HCT116 (cell line): ENCODE measurements around the gene TMEM98. TPM values are rescaled to one million over a fixed set of nuclear protein-coding genes. Genes with fewer than 3 reads are reported as not detected.

Experiments
- ATAC-seq: fragments of 200-7000 bp; cut with Tn5 transposase; 2 replicates; pipeline ENCODE4 v1.9.1; 2020; ENCODE audit warnings: mild to moderate bottlenecking, moderate library complexity
- BruUV-seq: library from RNA; stranded (reverse); fragments of 400-500 nt; replicated peaks from 2 replicates; lab custom pipeline; 2021; lab: Mats Ljungman, UMichigan
- CTCF ChIA-PET: fragments of 300-600 bp; sonication (Branson Sonifier 250); formaldehyde crosslinking; loops from one replicate; lab custom pipeline; 2021; ENCODE audit warnings: antibody characterized with exemption; lab: Charles Lee
- POLR2A ChIA-PET: fragments of 300-600, 350-600 bp; sonication (Branson Sonifier 250); formaldehyde crosslinking; loops from one replicate; lab custom pipeline; 2021; ENCODE audit warnings: antibody characterized with exemption; lab: Charles Lee
- RAD21 ChIA-PET, 2 experiments: fragments of 300-600 bp; sonication (Branson Sonifier 250); formaldehyde crosslinking; loops; one replicate each; lab custom pipeline; 2023; ENCODE audit warnings: low total read pairs in 2 of 2; ENCODE audit not compliant: uncharacterized antibody in 2 of 2, unreplicated experiment in 2 of 2, low non-redundant PET in 1 of 2; lab: Charles Lee
- DNase-seq: peaks from one replicate; pipeline ENCODE4 v3.0.0-alpha.2; 2010; ENCODE audit warnings: low read depth, low spot score
- H2AFZ ChIP-seq: fragments of 200-600 bp; shearing (Covaris generic), sonication (generic); 2 replicates; pipeline ENCODE4 v1.6.1; 2017; ENCODE audit warnings: low read depth, mixed run types, mixed read lengths, antibody characterized with exemption, low read length; ENCODE audit not compliant: poor library complexity, severe bottlenecking
- H3K27ac ChIP-seq: 2 replicates; pipeline ENCODE4 v1.5.1; 2012; ENCODE audit warnings: low read depth, low read length
- H3K27me3 ChIP-seq: fragments of 200-600 bp; sonication (generic); 2 replicates; pipeline ENCODE4 v1.6.1; 2016; ENCODE audit warnings: mixed run types, low read length, mixed read lengths; ENCODE audit not compliant: insufficient read depth
- H3K36me3 ChIP-seq, 2 experiments: fragments of 200-500 bp in 1 of 2; fragments of 200-600 bp in 1 of 2; sonication (Bioruptor generic) in 1 of 2; sonication (generic) in 1 of 2; 2 replicates each; pipeline versions ENCODE4 v1.5.1 to v1.6.1; 2014 to 2016; ENCODE audit warnings: low read length in 2 of 2, inconsistent platforms in 1 of 2, mixed read lengths in 1 of 2, mixed run types in 1 of 2; ENCODE audit not compliant: insufficient read depth in 2 of 2, control insufficient read depth in 1 of 2
- H3K4me1 ChIP-seq, 2 experiments: fragments of 200-600 bp in 1 of 2; sonication (generic) in 1 of 2; 2 replicates each; pipeline versions ENCODE4 v1.5.1 to v1.6.1; 2012 to 2017; ENCODE audit warnings: low read length in 2 of 2, inconsistent platforms in 1 of 2, mild to moderate bottlenecking in 1 of 2, mixed read lengths in 1 of 2, mixed run types in 1 of 2, moderate library complexity in 1 of 2; ENCODE audit not compliant: insufficient read depth in 2 of 2, control insufficient read depth in 1 of 2
- H3K4me2 ChIP-seq: fragments of 200-600 bp; sonication (generic); 2 replicates; pipeline ENCODE4 v1.6.1; 2017; ENCODE audit warnings: mixed run types, low read length, mixed read lengths
- H3K4me3 ChIP-seq, 2 experiments: fragments of 200-600 bp in 1 of 2; sonication (generic) in 1 of 2; replicated peaks in 1 of 2; 2 replicates each; pipeline ENCODE4 v1.5.1; 2011 to 2016; ENCODE audit warnings: low read length in 2 of 2, control low read depth in 1 of 2, low read depth in 1 of 2, mild to moderate bottlenecking in 1 of 2, mixed read lengths in 1 of 2, mixed run types in 1 of 2
- H3K79me2 ChIP-seq: fragments of 200-600 bp; sonication (generic); 2 replicates; pipeline ENCODE4 v1.6.1; 2017; ENCODE audit warnings: mild to moderate bottlenecking, mixed run types, low read length, moderate library complexity, mixed read lengths; ENCODE audit not compliant: insufficient read depth
- H3K9ac ChIP-seq: fragments of 200-600 bp; sonication (generic); 2 replicates; pipeline ENCODE4 v1.6.1; 2016; ENCODE audit warnings: low read length, mixed read lengths
- H3K9me2 ChIP-seq: fragments of 200-600 bp; sonication (generic), shearing (Covaris generic); 2 replicates; pipeline ENCODE4 v1.6.1; 2017; ENCODE audit warnings: mixed run types, mild to moderate bottlenecking, moderate library complexity; ENCODE audit not compliant: insufficient read depth
- H3K9me3 ChIP-seq, 2 experiments: fragments of 200-500 bp in 1 of 2; fragments of 200-600 bp in 1 of 2; sonication (Bioruptor generic) in 1 of 2; sonication (generic) in 1 of 2; 2 replicates each; pipeline ENCODE4 v1.6.1; 2014 to 2017; ENCODE audit warnings: low read length in 2 of 2, mixed read lengths in 2 of 2, inconsistent platforms in 1 of 2, low read depth in 1 of 2, mild to moderate bottlenecking in 1 of 2, mixed run types in 1 of 2, moderate library complexity in 1 of 2; ENCODE audit not compliant: control insufficient read depth in 1 of 2, insufficient read depth in 1 of 2
- H4K20me1 ChIP-seq: fragments of 200-600 bp; sonication (generic), shearing (Covaris generic); 2 replicates; pipeline ENCODE4 v1.6.1; 2017; ENCODE audit warnings: mixed run types, mild to moderate bottlenecking, moderate library complexity; ENCODE audit not compliant: insufficient read depth
- CEBPB ChIP-seq: IDR thresholded peaks from 2 replicates; pipeline ENCODE4 v1.6.1; 2012; ENCODE audit warnings: low read depth
- CTCF ChIP-seq, 3 experiments: fragments of 200-600 bp in 1 of 3; sonication (generic) in 1 of 3; IDR thresholded peaks in 2 of 3; conservative IDR thresholded peaks in 1 of 3; 2 replicates each; pipeline ENCODE4 v1.5.1; 2012 to 2017; ENCODE audit warnings: low read depth in 2 of 3, low read length in 2 of 3, antibody characterized with exemption in 1 of 3, borderline replicate concordance in 1 of 3, control low read depth in 1 of 3, mild to moderate bottlenecking in 1 of 3, mixed read lengths in 1 of 3, mixed run types in 1 of 3, moderate library complexity in 1 of 3; ENCODE audit not compliant: insufficient read depth in 1 of 3
- ELF1 ChIP-seq: IDR thresholded peaks from 2 replicates; pipeline ENCODE4 v1.6.1; 2012; ENCODE audit warnings: low read depth, borderline replicate concordance
- TCF7L2 ChIP-seq: IDR thresholded peaks from 2 replicates; pipeline ENCODE4 v1.7.0; 2011; ENCODE audit warnings: borderline replicate concordance, inconsistent platforms; ENCODE audit not compliant: insufficient read depth, insufficient read length; ENCODE audit errors: extremely low read depth
- intact Hi-C: fragments of 100-400 bp; cut with micrococcal nuclease; formaldehyde crosslinking; loops from 2 replicates; pipeline ENCODE4 v1.10.0; 2022
- total RNA-seq: library from RNA; stranded (reverse); gene quantifications from one replicate; pipeline ENCODE4 v1.2.1, GENCODE V29; 2021; ENCODE audit not compliant: unreplicated experiment
- TF ChIP-seq, protein P1 (sequence below): IDR thresholded peaks from 2 replicates; pipeline ENCODE4 v1.6.1; 2012

Gene TMEM98
- total RNA-seq, 1 experiment from 2014 or later: 29.3 TPM

- no peaks in the 10 kb centered on the region for H4K20me1 ChIP-seq
- ATAC-seq (no peak), DNase-seq (no peak)
- no peak for TF ChIP-seq TCF7L2
- TF ChIP-seq, protein P1, sequence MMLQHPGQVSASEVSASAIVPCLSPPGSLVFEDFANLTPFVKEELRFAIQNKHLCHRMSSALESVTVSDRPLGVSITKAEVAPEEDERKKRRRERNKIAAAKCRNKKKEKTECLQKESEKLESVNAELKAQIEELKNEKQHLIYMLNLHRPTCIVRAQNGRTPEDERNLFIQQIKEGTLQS: no peak
- no peak for TF ChIP-seq CTCF (IDR thresholded peaks at IDR 0.05 in 2 of 3, conservative IDR thresholded peaks at IDR 0.05 in 1 of 3; ENCODE audit: borderline replicate concordance in 1 of 3, insufficient read depth in 1 of 3, low read depth in 2 of 3, low read length in 2 of 3)
- no peak for TF ChIP-seq ELF1
- no peak for TF ChIP-seq CEBPB
- no TSS peak for BruUV-seq
- H3K27me3 ChIP-seq: no peaks in the 10 kb centered on the region
- H3K4me1 ChIP-seq: peaks cover 0 to 9% of the 10 kb centered on the region in 2 experiments; a peak in 3 of 4 replicates
- ChIA-PET CTCF (interaction anchor here (1.0 to 2.9 kb wide), 6 partner anchors 8 to 153 kb away, joined by 3 to 13 read pairs (median 6); partner anchors contain the start of gene MYO1D), POLR2A (no interaction called here), RAD21 (interaction anchor here in 1 of 2 experiments (0.6 kb wide), 1 partner anchor 216 kb away, joined by 3 read pairs; no protein-coding TSS in a partner anchor)
- no peak overlapping the region for H3K9ac ChIP-seq
- no peaks in the 10 kb centered on the region for H3K9me3 ChIP-seq
- H3K4me2 ChIP-seq: no peak overlapping the region
- H3K9me2 ChIP-seq: no peaks in the 10 kb centered on the region
- no peak overlapping the region for H2AFZ ChIP-seq
- intact Hi-C loops: no loop called here
- H3K4me3 ChIP-seq: no peak overlapping the region
- H3K36me3 ChIP-seq: no peaks in the 10 kb centered on the region
- H3K27ac ChIP-seq: no peak overlapping the region
- no peaks in the 10 kb centered on the region for H3K79me2 ChIP-seq
These were observed 7.8 kb downstream of the TMEM98 start for GRCh38 chr17:32935726-32936125.
